Left renal cortex interstitium (tissue), 4 donors: ENCODE measurements around the gene PDE4B. TPM values are rescaled to one million over a fixed set of nuclear protein-coding genes. Genes with fewer than 3 reads are reported as not detected.

Experiments
- DNase-seq, 4 donors: peaks; one replicate each; pipeline ENCODE4 v3.0.0-alpha.2; 2013; ENCODE audit warnings: low read depth in 4 of 4, low spot score in 2 of 4, missing footprints in 1 of 4
- polyA plus RNA-seq, 4 donors: library from polyadenylated mRNA; unstranded; fragments of 120-200 nt; gene quantifications; one replicate each; pipeline ENCODE4 v1.2.1, GENCODE V29; 2013; ENCODE audit not compliant: insufficient read length in 4 of 4

The PDE4B gene
- polyA plus RNA-seq, 4 donors = 5.6 to 11.1 (median 8.7) TPM

DNA sequence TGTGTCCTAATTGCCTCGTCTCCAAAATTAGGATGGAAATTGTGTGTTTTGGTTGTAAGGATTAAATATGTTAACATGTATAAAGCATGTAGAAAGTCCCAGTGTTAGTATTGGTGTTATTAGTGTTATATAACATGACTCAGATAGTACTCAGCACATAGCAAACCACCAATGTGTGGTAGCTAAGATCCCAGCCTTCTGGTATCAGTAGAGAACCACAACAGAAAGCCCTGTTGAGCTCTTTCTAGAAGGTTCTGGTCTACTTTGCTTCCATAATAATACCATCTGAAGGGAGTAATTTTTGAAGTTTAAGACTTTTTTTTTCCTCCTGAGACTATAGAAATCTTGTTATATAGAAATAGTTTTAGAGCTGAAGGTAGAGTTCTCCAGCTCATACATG is 481.9 kb downstream of the PDE4B start:
- no peak for DNase-seq

DNA sequence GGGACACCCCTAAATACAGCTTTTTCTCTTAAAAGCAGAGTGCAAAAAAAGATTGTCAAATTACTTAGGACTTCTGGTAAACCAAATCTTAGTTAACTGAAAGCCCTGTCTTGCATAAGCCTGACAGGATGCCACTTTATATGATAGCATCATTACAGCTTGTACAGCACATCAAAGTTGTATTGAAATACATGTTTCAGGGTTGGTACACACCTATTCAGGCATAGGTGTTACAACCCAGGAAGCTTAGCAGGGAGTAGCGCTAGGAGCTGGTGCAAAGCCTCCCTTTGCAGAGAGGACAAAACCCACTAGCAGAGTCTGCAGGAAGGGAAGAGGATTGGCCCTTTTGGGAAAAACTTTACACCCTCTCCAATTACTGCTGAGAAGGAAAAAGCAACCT is 482.4 kb downstream of the PDE4B start:
- no peak for DNase-seq

DNA sequence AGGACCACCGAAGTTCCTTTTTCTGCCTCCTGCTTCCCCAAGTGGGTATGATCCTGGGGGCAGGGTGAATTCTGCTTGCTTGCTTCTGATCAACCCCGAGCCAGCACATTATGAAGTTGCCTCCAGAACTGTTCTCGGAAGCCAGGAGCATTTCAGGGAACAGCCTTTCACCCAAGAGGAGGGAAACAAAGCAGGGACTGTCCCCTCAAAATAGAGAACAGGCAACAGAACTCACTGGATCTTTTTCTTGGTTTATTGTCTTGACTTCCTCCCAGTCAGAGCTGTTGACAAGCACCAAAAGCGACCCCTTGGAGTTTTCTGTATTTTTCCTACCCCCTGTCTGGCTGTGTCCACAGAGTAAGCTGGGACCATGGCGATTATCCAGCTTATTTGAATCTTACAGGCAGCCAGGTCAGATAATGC is 482.9 kb downstream of the PDE4B start:
- no peak for DNase-seq

DNA sequence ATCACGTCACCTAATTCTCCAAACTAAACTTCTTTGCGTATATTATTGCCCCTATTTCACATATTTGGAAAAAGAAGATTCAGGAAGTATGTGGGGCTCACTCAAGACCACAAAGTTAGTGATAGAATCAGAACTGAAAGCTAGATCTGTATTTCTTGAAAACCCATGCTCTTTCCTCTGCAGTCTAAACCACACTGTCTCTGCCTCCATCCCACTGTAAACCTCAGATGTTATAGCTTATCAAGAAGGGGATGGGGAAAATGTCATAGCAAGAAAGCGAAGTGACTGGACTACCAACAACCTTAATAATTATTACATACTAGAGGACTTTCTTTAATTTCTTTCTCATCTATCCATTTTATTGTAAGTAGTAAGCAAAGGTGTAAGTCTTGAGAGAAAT is 483.5 kb downstream of the PDE4B start:
- DNase-seq = no peak

DNA sequence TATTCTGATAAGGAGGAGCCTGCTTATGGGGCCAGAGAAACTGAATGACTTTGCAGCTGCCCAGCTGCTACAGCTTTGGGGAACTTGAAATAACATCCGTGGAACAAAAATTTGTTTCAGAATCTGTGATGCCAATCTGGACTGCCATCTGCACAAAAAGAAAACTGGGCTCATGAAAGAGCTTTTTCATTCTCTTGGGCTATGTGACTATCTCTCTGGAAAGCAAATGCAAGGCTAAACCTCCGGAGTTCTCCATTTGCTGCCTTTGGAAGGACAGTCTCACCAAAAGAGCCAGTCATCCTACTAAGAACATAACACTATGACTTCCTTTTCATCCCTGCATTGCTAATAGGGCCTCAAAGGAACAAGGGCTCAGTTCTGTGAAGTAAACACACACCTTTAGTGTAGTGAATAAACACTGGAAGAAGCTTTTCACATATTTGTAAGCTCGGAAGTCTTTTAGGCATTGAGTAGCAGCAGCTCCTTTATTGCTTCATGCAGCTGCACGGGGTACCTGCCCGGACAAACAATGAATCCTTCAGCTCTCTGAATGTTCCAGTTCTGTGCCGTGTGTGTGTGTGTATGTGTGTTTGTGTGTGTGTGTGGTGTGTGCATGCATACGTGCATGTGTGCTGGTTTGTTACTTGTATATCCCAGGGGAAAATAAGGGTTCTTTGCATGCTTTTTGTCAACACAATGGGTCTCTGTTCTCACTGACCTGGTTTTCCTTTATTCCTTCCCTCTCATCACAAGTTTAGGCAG is 485.7 kb downstream of the PDE4B start:
- DNase-seq = no peak

DNA sequence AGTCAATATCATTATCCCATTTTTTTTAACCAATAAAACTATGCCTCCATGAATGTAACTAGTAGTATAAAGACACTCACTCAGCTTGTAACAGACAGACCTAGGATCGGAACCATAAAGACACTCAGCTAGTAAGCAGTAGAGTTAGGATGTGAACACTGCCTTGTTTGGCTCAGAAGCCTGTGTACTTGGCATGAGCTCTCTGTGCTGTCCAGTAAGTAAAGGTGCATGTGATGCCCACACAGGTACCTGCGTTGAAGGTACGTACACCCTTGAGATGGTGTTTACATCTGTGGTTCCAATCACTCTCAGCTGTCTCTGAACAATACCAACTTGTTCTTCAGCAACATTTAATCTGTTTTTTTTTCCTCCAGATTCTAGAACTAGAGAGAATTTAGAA is 489.1 kb downstream of the PDE4B start:
- no peak for DNase-seq

DNA sequence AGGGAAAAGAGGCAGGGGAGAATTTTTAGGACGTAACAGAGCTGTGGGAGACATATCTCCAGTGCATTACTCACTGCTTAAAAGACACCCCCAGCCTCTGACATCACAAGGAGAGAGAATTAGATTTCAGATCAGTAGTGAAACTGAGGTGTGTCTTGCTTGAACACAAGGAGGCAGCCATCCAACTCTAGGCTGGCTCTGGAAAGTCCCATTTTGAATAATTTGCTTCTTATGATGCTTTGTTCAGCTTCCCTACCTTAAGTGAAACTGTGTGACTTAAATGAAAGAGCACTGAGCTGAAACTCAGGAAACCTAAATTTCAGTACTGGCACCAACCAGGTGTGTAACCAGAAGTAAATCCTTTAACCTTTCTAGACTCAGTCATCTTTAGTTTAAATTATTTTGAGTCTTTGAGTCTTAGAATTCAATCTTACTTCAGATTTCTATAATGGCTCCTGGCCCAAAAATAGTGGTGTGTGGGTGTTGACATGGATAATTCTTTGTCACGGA is 489.7 kb downstream of the PDE4B start:
- no peak for DNase-seq

DNA sequence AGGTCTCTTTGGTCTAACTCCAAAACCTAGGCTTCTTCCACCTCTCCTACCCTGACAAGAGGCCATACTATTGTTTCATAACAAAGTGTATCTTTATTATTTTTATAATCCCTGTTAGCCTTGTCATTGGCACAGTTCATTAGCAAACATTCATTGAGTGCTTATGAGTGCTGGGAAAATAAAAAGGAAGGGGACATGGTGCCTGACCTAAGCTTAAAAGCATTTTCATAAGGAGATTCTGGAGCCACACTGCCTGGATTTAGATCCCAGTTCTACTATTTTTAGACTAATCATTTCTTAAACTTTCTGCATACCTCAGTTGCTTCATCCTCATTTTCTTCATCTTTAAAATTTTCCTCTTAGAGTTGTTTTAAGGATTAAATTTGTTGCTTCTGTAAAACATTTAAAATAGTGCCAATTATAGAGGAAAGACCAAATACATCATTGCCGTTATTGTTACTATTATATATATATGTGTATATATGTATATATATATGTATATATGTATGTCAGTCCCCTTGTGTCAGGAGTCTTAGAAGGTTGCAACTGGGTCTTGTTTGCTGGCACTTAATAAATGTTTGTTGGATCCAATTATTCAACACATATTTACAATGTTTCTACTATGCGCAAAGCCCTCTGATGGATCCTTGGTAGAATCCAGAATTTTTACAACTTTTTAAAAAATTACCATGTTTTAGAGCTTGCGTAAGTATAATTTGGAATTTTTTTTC is 490.4 kb downstream of the PDE4B start:
- DNase-seq = no peak

DNA sequence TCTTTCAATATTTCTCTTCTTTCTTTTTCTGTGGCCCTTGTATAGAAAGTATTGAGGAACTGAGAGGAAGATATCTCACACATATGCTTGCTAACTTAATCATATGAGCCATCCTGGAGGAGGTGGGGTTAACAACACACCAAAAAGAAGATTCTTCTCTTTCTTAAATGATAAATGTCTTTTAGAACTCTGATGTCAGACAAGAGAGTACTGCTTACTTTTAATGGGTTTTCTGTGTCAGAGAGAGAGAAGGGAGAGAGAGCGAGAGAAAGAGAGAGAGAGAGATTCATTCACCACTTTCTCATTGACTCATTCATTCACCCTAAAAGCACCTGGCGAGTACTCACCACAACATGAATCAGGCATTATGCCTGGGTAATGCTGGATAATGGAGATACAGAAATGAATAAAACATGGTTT is 490.9 kb downstream of the PDE4B start:
- DNase-seq = no peak

DNA sequence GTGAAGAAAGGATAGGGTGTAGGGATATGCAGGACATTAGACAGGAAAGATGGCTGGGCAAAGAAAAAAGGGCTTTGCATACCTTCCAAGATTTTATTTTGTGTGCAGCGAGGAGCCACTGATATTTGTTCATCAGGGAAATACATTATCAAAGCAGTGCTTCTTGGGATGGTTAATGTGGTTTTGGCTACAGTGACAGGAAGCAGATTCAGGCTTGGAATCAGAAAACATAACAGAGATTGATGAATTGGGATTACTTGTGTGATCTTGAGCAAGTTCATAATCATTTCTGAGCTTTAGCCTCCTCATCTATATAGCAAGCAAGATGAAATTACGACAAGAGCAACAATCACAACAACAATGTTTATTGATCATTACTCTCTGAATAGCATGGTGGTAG is 492.1 kb downstream of the PDE4B start:
- DNase-seq = no peak

DNA sequence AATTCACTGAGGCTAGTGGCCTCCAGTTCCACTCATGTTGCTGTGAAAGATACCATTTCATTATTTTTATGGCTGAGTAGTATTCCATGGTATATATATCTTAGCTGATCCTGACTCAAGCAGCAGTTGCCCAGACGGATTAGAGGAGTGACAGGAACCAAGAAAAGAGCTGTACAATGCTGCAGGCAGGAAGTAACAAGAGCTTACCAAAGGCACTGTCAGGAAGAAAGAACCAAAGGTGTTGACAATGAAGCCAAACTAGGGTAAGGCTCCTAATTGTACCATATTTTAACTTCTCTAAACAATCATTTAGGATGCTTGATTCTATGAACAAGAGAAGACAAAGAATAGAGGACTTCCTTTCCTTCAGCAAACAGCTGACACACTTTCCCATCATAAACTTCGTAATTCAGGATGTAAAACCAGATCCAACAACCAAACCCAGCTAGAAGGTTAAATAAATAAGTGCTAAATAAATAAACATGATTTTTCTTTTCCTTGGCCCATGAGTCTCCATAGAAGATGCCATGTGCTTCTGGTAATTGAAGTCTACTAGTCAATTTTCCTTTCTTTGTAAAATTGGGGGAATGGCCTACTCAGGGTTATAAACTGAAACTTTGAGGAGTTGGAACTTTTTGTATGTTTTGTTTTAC is 493.0 kb downstream of the PDE4B start:
- no peak for DNase-seq

DNA sequence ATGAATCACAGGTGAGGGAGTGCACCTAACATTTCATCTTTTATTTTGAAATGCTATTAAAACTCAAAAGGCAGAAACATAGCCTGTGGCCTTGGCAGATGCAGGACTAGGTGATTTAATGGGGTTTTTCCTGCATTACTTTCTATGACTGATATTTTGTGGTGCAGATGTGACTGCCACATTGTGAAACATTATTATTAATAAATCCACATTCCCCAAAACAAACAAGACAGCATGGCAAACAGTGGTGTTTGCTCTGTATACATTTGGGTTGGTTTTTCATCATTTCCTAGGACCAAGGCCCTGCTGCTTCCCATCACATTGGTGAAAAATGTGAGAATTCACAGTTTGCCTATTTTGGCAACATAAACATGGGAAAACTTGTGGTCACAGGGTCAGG is 493.6 kb downstream of the PDE4B start:
- no peak for DNase-seq

DNA sequence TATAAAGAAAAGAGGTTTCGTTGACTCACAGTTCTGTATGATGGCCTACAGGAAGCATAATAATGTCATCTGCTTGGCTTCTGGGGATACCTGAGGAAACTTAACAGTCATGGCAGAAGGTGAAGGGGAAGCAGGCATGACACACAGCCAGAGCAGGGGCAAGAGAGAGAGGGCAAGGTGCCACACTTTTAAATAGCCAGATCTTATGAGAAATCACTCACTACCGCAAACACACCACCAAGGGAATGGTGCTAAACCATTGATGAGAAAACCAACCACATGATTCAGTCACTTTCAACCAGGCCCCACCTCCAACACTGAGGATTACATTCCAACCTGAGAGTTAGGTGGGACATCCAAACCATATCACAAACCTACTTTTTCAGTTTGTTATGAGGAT is 495.4 kb downstream of the PDE4B start:
- DNase-seq = no peak

DNA sequence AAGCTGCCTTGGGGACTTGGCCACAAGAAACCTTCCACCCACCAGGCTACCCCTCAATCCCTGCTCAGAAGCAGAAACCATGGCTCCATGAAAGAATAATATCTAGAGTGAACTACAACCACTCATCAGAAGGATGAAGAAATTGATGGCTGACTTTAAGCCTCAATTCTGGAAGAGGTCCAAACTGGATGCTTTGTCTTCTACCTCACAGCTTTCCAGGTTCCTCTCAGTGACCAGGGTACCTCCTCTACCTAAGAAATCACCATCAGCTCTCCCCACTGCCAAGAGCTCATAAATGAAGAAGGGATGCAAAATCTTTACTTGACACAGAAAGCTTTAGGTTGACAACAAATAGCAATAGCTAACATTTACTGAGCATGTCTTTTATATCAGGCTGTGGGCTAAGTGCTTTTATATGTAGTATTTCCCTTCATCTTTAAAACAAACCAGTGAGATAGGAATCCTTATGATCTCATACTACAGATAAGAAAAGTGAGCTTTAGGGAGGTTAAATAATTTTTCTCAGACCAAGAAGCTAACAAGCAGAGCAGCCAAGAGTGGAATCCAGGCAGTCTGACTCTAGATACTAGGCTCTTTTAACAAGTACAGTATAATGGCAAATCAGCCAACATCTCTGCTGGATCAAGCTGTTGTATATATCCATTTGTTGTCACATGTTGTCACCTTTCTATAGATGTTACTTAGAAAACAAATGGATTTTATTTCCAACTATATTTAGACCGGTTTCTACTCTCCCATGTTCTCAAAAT is 498.3 kb downstream of the PDE4B start:
- no peak for DNase-seq

DNA sequence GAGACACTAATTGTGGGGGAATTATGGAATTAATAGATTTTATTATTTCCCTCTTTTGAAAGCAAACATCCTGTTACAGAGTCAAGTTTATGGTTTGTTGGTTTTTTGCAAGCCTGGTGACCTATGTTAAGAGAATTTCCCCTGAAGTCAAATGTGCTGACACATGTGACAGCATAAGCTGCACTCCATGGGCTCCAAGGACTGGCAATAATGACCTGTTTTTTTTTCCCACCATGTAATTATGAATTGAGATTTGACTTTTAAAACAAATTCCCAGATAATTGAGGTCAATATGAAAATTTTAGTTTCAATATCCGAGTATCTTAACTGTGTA is 498.8 kb downstream of the PDE4B start:
- no peak for DNase-seq

DNA sequence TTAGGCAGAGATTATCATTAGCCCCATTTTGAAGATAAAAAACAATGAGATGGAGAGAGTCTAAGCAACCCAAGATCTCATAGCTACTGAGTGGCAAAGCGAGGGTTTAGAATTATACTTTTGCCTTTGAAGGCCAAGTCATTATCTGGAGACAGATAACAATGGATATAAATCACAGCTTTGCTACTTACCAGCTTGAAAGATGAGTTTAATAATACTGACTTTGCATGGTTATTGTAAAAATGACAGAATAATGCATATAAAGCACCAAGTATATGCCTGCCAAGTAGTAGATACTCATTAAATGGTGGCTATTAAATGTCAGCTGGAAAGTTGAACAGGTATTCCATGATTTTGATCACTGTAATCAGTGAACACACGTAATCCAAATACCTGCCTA is 499.6 kb downstream of the PDE4B start:
- no peak for DNase-seq

DNA sequence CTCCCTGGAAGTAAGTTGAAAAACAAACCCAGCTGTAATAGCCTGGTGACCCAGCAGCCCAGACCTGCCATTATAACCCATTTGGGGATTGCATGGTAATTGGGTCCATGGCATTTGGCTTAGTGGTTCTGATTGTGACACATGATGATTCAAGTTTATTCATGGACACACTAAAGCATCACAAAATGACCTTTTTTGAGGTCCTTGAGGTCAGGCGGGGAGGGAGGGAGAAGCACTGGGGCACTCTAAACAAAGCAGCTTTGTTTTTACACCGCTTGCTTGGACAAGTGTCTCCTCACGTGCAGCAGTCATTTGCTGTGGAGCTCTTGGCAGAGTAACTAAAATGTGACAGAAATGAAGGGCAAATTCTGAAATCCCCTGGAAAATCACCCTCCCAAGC is 500.2 kb downstream of the PDE4B start:
- no peak for DNase-seq

DNA sequence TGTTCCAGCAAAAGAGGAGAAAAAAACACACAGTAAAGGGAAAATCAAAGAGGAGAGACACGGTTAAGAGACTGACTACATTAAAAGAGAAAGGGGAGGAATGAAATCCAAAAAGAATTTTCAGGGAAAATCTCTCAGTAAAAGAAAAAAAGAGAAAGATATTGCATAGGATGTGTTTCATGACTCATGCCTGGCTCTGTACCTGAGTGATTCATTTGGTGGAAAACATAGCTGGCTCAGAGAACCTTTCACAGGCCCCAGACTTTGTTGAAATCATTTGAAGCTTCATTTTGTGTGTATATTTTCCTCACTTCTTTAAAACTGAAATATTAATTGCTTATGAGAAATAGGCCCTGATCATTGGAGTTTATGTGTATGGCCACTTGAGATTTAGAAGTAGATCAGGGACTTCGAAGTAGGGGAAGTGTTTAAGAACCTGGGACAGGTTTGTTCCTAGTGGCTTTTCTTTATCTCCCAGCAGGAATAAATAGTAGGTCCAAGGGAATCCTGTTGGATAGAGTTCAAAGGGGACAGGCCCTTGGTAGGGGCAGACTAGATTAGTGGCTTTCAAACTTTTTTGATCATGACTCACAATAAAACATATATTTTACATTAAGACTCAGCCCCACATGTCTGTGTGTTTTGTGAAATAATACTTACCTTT is 502.1 kb downstream of the PDE4B start:
- no peak for DNase-seq

DNA sequence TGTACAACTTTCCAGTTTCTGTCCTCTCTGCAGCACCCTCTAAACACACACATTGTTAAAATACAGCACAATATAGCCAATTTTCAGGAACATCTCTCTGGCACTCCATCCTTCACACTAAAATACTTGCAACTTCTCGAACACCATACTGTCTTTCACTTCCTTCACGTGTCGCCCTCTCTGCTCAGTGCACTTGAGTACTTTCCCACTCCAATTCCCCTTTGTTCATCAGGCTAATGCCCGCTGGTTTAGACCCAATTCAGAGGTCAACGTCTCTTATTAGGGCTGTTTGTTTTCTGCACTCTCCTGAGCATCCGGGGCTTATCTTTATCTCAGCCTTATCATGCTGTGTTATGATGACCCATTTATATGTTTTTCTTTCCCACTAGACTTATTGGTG is 503.1 kb downstream of the PDE4B start:
- DNase-seq = no peak

DNA sequence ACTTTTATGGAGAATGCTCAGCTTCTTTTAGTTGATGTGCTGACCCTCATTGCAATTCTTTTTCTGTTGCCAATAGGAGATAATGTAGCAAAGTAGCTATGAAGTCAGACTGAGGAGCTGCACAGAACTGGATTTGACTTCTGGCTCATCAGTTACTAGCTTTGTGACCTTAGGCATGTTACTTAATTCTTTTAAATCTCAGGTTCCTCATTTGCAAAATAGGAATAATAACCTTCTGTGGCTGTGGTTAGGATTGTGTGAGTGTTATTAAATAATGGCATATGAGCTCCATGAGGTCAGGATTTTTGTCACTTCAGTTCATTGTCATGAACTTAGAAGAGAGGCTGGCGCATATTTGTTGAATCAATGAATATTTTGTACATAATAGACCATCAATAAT is 503.7 kb downstream of the PDE4B start:
- no peak for DNase-seq
